Mononuclear cell (primary cell): ENCODE measurements around the gene CENPB. TPM values are rescaled to one million over a fixed set of nuclear protein-coding genes. Genes with fewer than 3 reads are reported as not detected.

Source experiments
- H3K27me3 ChIP-seq: 2 replicates; pipeline ENCODE4 v1.6.0; 2011; ENCODE audit warnings: low read length, control low read depth; ENCODE audit not compliant: insufficient read depth
- H3K4me1 ChIP-seq: 2 replicates; pipeline ENCODE4 v1.5.1; 2011; ENCODE audit warnings: mild to moderate bottlenecking, low read length, control low read depth; ENCODE audit not compliant: insufficient read depth
- H3K4me3 ChIP-seq: 2 replicates; pipeline ENCODE4 v1.5.1; 2011; ENCODE audit warnings: mild to moderate bottlenecking, low read length, moderate library complexity
- H3K9me3 ChIP-seq: 2 replicates; pipeline ENCODE4 v1.5.1; 2011; ENCODE audit warnings: low read depth, mild to moderate bottlenecking, control low read depth, low read length
- total RNA-seq: library from RNA; depleted of rRNA; stranded (reverse); fragments of >200 nt; gene quantifications from one replicate; pipeline ENCODE4 v1.2.3, GENCODE V29; 2012

The CENPB gene
- total RNA-seq, 1 donor: 45.5 TPM

DNA sequence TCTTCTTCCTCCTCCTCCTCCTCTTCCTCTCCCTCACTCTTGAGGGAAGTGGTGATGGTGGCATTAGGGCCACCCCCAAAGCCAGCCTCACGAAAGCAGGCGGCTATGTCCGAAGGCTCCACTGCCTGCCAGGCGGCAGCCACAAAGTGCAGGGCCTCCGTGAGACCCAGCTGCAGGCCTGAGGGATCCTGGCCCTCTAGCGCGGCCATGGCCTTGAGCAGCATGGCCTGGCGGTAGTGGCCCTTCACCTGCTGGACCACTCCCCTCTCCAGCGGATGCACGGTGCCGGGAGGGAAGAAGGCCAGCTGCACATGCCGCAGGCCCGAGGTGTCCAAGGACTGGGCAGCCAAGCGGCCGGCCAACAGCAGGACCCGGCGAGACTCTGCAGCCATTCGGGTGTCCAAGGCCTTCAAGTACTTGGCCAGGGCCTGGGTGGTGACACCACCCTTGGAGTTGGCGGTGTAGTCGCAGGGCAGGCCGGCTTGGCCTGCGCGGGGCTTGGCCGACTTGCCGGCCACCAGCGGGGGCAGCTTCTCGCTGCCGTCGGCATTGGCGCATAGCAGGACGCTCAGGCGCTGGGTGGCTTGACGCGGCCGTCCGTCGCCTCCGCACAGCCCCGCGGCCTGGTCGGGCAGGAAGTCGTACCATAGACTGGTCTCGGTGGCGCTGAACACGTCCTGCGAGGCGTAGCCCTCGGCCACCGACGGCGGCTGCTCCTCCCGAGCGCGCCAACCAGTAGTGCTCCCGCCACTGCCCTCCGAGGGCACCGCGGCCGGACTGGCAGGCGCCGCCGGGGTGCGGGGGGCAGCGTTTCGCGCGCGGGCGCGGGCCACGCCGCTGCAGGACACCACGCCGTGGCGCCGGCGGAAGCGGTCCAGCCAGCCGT is 1.1 kb downstream of the CENPB start:
- H3K4me3 ChIP-seq: peak overlapping the region; percentile 38
- peaks cover 44% of the 10 kb centered on the region for H3K4me1 ChIP-seq
- no peaks in the 10 kb centered on the region for H3K9me3 ChIP-seq
- H3K27me3 ChIP-seq: no peaks in the 10 kb centered on the region

DNA sequence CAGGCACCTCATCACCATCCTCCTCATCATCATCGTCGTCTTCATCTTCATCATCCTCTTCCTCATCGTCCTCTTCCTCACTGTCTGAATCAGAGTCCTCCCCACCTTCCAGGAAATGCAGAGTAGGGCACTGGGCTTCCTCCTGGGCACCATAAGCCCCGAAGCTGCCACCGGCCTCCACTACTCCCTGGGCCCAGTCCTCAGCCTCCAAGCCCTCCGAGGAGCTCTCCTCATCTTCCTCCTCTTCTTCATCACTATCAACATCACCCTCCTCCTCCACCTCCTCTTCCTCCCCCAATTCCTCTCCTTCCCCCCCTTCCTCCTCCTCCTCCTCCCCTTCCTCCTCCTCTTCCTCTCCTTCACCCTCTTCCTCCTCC is 1.7 kb downstream of the CENPB start:
- H3K4me3 ChIP-seq: no peak overlapping the region
- H3K9me3 ChIP-seq: no peaks in the 10 kb centered on the region
- no peaks in the 10 kb centered on the region for H3K27me3 ChIP-seq
- peaks cover 44% of the 10 kb centered on the region for H3K4me1 ChIP-seq

DNA sequence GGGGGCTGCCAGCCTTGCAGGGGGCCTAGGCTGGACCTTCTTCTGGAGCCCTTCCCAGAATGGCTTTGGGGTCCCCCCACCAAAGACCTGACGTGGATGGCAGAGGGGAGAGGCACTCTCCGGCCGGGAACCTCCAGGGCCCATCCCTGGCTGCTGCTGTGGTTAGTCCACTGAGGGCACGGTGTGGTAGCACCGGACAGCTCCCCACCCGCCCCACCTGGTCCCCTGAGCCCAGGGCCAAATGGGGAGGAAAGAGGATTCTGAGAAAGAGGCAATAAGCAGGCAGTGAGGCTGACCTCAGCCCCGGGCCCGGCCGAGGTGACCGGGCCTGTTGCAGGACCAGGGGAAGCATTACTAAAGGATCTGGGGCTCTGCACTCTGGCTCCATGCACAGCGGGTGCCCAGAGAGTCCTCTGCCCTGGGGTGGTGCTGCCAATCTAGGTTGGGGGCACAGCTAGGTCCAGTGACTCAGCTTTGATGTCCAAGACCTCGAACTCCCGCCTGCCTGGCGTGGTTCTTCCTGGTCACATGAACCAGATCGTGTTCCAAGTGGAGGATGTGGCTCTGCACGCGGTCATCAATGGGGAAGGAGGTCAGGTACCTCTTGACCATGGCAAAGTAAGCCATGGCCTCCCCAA is 2.2 kb downstream of the CENPB start:
- H3K4me3 ChIP-seq: no peak overlapping the region

DNA sequence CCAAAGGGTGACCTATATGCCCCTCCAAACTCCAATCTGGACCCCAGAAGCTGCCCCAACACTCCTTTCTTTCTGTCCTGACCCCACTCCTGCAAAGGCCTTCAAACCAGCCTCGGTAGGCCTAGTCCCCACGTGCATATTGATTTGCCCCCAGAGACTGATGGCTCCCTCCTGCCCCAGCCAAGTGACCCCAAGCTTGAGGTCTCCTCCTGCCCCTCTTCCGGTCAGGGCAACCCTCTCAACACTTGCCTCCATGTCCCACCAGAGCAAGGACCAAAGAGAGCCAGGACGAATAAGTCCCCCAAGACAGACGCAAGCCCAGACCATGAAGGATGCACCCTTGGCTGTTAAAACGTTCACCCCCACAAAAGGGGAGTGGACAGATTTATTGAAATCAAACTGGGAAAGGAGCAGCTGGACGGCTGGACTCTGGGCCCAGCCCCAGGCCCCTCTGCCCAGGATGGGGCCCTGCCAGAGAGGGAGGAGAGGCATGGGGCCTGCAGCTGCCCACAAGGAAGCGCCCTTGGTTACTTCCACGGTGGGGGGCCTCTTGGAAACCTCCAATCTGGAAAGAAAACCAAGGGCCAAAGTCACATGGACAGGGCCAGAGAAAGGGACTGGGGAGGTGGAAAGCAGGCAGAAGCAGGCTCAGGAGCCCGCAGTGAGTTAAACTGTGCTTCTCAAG is 2.9 kb downstream of the CENPB start:
- H3K4me1 ChIP-seq: peaks cover 40% of the 10 kb centered on the region
- H3K9me3 ChIP-seq: no peaks in the 10 kb centered on the region
- no peak overlapping the region for H3K4me3 ChIP-seq
- H3K27me3 ChIP-seq: peaks cover 8% of the 10 kb centered on the region

More for the DNA sequence above, 2.2 kb downstream of the CENPB start:
- H3K27me3 ChIP-seq: peaks cover 1% of the 10 kb centered on the region
- no peaks in the 10 kb centered on the region for H3K9me3 ChIP-seq
- H3K4me1 ChIP-seq: peaks cover 44% of the 10 kb centered on the region

DNA sequence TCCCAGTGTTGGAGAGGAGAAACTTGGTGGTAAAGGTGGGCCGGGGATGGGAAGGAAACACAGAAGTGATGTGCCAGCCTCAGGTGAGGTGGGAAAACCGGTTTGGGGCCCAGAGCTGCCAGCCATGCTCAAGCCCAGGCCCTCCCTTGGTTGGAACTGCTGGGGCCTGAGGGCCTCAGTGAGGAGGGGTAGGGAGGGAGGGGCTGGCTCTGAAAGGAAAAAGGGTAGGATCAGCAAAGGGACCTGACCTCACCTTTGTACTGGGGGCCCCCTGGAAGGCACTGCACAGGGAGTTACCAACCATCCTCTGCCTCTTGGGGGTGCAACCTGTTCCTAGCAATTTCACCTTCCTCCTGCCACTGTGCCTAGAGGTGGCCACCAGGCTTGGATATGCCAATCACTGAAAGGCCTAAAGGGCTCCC is 3.5 kb downstream of the CENPB start:
- H3K9me3 ChIP-seq: no peaks in the 10 kb centered on the region
- H3K4me3 ChIP-seq: no peak overlapping the region
- H3K4me1 ChIP-seq: peaks cover 45% of the 10 kb centered on the region
- H3K27me3 ChIP-seq: peaks cover 14% of the 10 kb centered on the region

DNA sequence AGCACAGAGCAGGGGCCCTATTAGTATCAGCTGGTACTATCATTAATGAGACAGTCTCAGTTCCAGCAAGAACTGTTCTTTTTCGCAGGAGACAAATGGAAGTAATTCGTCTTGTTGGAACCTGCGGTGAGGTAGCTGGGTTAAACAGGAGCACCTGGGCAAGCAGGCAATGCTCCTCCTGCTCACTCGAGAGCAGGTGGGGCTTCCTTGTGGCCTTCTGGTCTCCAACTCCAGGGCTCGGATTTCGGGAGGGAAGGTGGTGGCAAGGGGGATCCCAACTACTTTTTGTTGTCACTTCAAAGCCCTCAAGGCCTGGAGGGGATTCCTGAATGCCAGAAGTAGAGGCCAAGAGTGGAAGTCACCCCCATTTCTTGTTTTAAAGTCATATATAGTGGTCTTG is 3.9 kb downstream of the CENPB start:
- H3K27me3 ChIP-seq: peaks cover 14% of the 10 kb centered on the region
- H3K4me1 ChIP-seq: peaks cover 48% of the 10 kb centered on the region
- no peak overlapping the region for H3K4me3 ChIP-seq
- H3K9me3 ChIP-seq: no peaks in the 10 kb centered on the region

DNA sequence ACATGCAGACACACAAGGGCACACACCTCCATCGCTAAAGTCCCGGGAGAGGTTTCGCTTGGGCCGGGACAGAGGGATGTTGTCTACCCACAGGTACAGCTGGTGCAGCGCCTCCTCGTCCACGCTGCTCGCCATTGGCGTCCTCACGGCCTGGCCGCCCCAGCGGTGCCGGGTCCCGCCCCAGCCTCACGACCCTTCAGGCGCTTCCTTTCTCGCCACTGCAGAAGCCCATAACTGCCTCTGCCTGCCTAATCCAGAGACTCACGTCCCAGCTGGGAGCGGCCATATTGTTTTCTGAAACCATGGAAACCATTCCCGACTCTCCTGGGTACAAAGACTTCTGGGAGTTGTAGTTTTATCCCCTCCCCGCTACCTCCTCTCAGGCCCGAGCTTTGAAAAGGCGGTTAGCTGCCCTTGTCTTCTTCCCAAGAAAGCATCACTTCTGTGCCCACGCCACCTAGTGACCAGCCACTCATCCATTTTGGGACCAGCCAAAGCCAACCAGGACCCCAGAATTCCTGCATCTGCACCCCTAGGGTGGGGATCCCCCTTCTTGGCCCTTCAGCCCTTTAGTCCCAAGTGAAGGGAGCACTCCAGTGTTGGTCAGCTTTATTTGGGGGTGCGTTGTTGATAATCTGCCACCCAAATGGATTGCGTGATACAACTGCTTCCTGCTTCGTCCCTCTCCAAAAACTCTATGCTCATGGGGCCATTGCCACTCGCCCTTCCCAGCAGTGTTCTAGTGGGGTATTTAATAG is 5.2 kb downstream of the CENPB start, which contains the start of gene SPEF1:
SPEF1 (minus strand) TSS at position 296 of the 758 bp plus-strand sequence; CDS start at position 135, 161 bp downstream.
- H3K9me3 ChIP-seq: no peaks in the 10 kb centered on the region
- H3K4me1 ChIP-seq: peaks cover 49% of the 10 kb centered on the region
- peaks cover 14% of the 10 kb centered on the region for H3K27me3 ChIP-seq
- H3K4me3 ChIP-seq: no peak within 1 kb of the TSS

DNA sequence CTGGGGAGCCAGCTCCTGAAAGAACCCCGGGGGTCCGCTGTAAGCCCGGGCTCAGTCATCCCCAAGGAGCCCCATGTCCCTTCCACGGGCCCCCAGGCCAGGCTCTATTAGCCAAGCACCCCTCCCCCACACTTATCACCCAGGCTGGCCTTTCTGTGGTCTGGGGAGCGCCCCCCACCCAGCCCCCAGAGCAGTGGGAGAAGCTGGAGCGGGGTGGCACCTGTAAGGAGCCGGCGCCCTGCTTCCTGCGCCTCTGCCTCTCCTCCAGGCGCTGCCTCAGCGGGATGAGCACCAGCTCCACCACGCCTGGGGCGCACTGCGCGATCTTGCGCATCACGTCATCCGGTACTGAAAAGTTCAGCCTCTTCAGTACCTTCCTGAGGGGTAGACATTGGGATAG is 7.6 kb downstream of the CENPB start:
- Histone ChIP-seq H3K27me3 (peaks cover 14% of the 10 kb centered on the region), H3K4me1 (peaks cover 31% of the 10 kb centered on the region), H3K9me3 (no peaks in the 10 kb centered on the region), H3K4me3 (no peak overlapping the region)

DNA sequence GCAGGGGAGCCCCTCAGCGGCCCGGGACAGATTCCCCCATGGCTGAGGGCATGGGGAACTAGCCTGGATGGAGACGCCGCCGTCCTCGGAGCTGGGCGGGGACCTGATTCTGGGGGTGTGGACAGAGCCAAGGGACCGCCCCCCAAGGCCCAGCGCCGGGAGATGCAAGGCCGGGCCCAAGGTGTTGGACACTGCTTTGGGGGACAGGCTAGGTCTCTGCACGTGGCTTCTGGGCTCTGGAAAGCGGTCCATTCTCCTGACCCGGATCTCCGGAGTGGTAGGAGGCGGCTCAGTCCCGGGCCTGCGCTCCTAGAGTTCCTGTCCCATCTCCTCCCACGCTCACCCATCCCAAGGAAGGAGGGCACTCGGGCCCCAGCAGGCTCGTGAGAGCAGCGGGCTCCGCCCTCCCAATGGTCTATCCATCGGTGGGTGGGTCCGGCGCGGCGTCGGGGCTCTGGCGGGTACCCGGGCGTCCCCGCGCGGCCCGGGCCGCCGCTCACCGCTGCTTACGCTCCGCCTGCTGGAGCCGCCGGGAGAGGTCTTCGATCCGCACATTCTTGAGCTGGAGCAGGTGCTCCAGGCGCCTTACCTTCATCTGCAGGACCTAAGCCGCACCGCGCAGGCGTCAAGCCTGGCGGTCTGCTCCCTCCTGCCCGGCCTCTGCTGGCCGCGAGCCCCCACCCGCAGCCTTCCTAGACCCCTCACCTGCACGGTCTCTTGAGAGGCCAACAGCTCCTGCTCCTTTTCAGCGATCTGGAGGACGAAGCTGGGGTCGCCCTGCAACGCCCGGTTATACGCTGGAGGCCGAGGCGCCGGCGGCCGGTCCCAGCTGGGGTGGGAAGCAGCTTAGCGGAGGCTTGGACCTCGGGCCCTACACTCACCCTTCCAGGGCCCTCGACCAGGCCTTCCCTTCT is 8.6 kb downstream of the CENPB start:
- H3K4me3 ChIP-seq: peak overlapping the region; percentile 34
- peaks cover 31% of the 10 kb centered on the region for H3K4me1 ChIP-seq
- H3K9me3 ChIP-seq: no peaks in the 10 kb centered on the region
- peaks cover 14% of the 10 kb centered on the region for H3K27me3 ChIP-seq

DNA sequence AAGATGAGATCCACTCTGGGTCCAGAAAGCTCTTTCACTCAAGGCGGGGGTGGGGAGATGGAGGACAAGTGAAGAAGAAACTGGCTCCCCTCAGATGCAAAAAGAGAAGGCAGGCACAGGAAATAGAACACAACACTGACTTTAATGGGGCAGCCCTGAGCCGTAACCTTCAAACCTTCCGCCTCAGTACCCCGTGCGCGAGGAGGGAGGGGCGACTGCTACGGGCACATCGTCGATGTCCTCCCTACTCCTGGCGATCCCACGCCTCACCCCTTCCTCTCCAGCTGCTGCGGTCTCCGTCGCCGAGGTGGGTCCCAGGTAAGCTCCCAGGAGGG is 9.2 kb downstream of the CENPB start:
- H3K9me3 ChIP-seq: no peaks in the 10 kb centered on the region
- peak overlapping the region; percentile 34 for H3K4me3 ChIP-seq
- peaks cover 14% of the 10 kb centered on the region for H3K27me3 ChIP-seq
- H3K4me1 ChIP-seq: peaks cover 31% of the 10 kb centered on the region

DNA sequence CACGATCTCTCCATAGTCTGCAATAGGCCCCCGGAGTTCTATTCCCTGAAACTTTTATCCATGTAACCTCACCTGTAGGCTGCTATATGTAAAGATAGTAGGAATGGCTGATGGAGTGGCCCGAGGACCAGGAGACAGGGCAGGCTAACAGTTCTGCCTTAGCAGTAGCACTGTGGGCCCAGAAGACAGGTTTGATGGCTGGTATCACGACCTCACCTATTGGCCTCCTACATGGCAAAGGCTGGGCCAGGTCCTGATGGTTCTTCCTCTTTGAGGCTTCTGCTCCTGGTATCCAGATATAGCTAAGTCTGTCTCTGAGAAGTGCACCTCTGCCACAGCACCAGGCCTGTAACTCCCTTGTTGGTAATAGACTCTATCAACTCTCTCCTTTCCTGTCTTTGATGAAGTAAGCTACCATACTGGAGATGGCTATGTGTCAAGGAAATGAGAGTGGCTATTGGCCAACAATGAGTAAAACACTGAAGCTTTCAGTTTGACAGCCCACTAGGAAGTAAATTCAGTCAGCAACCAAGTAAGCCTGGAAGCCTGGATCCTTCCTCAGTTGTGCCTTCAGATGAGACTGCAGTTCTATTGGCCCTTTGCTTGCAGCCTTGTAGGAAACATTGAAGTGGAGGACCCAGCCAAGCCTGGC is 11.0 kb downstream of the CENPB start:
- H3K4me1 ChIP-seq: peaks cover 20% of the 10 kb centered on the region
- no peaks in the 10 kb centered on the region for H3K9me3 ChIP-seq
- no peak overlapping the region for H3K4me3 ChIP-seq
- peaks cover 14% of the 10 kb centered on the region for H3K27me3 ChIP-seq

DNA sequence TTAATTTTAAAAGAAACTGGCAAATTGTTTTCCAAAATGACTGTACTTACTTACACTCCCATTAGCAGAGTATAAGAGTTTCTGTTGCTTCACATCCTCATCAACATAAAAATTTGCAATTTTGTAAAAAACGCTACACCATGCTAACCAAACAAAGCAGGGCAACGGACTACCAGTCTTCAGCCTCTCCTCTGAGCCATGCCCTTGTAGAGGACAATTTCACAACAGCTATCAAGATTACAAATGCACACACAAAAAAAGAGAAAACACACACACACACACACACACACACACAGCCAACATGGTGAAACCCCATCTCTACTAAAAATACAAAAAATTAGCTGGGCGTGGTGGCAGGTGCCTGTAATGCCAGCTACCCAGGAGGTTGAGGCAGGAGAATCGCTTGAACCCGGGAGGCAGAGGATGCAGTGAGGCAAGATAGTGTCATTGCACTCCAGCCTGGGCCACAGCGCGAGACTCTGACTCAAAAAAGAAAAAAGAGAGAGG is 14.9 kb downstream of the CENPB start:
- Histone ChIP-seq H3K9me3 (no peaks in the 10 kb centered on the region), H3K4me3 (no peak overlapping the region), H3K27me3 (no peaks in the 10 kb centered on the region), H3K4me1 (peaks cover 19% of the 10 kb centered on the region)

DNA sequence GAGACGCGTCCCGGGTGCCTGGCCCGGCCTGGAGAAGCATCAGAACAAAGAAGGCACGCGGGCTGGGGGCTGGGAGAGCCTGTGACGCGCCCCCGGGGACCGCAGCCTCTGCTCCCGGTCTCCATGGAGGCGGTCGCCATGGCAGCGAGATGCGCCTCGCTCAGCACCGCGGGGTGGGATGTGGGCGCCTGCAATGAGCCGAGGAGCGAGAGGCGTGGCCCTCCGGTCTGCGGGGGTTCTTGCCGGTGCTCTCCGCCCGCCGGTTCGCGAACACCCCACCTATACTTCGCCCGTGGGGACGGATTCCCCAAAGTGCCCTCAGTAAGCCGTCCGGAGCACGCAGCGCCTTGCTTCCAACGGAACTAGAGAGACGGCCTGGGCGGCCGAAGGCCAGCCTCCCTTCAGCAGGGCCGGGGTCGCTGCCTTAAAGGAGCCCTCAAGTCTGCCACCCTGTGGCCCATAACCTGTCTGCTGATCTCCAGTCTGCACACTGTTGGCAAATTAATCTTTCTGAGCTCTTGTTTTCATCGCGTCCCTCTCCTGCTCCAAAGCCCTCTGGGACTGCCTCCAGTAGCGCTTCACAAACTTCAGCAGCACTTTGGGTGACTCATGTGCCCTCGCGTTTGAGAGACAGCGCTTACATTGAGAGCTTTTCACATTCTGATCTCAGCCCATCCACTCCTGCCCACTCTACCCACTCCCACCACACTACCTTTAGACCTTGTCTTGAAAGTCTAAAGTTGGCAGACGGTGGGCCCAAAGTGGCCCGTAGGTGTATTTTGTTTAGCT is 18.0 kb downstream of the CENPB start:
- Histone ChIP-seq H3K27me3 (no peaks in the 10 kb centered on the region), H3K4me3 (peak overlapping the region; percentile 70), H3K9me3 (no peaks in the 10 kb centered on the region), H3K4me1 (peaks cover 50% of the 10 kb centered on the region)
